Measurements from ENCODE around the gene PRPF39. TPM values are rescaled to one million over a fixed set of nuclear protein-coding genes. Genes with fewer than 3 reads are reported as not detected.

The PRPF39 gene
- total RNA-seq, 6 donors from 2014 or later = 18.8 to 38.1 (median 26.9) TPM

- peaks cover 16 to 28% (median 27%) of the 10 kb centered on the region in 4 donors for H3K4me1 ChIP-seq
- peak overlapping the region in 3 of 4 donors; percentile 79 to 88 (median 79) for H3K27ac ChIP-seq
- H3K9me3 ChIP-seq = no peaks in the 10 kb centered on the region
- H3K36me3 ChIP-seq = no peaks in the 10 kb centered on the region
- peak in 1 of 2 donors; percentile 18 for ATAC-seq (ENCODE audit: low FRiP score in 2 of 2)
- no peaks in the 10 kb centered on the region for H3K27me3 ChIP-seq
- WGBS, 2 donors = 2% methylated on average over 4 of the region's 4 CpGs
- H3K4me3 ChIP-seq = peak overlapping the region in 3 of 4 donors; percentile 55 to 83 (median 79)
- TF ChIP-seq POLR2AphosphoS5 (IDR thresholded peaks at IDR 0.05) (no peak), EP300 (IDR thresholded peaks at IDR 0.05) (no peak), POLR2A (IDR thresholded peaks at IDR 0.05) (no peak), CTCF (IDR thresholded peaks at IDR 0.05) (no peak)
- DNase-seq = no peak
Observed at GRCh38 chr14:45084946-45085346, 1.0 kb downstream of the PRPF39 start.

GRCh38 chr14:45089813-45090212 lies 5.9 kb downstream of the PRPF39 start:
- Histone ChIP-seq H3K27me3 (no peaks in the 10 kb centered on the region), H3K27ac (no peak overlapping the region), H3K4me1 (peaks cover 17 to 31% (median 22%) of the 10 kb centered on the region in 4 donors), H3K36me3 (no peaks in the 10 kb centered on the region), H3K9me3 (no peaks in the 10 kb centered on the region), H3K4me3 (no peak overlapping the region)
- no peak for TF ChIP-seq POLR2AphosphoS5 (IDR thresholded peaks at IDR 0.05)
- no peak for TF ChIP-seq POLR2A (IDR thresholded peaks at IDR 0.05)
- TF ChIP-seq CTCF (IDR thresholded peaks at IDR 0.05) = no peak
- TF ChIP-seq EP300 (IDR thresholded peaks at IDR 0.05) = no peak
- WGBS, 2 donors = 37 to 44% methylated on average over 1 of the region's 1 CpG
- ATAC-seq (ENCODE audit: low FRiP score in 2 of 2) (no peak), DNase-seq (no peak)

GRCh38 chr14:45091710-45092109 lies 7.8 kb downstream of the PRPF39 start:
- DNase-seq (no peak), ATAC-seq (ENCODE audit: low FRiP score in 2 of 2) (no peak)
- TF ChIP-seq EP300 (IDR thresholded peaks at IDR 0.05) (no peak), POLR2AphosphoS5 (IDR thresholded peaks at IDR 0.05) (no peak), POLR2A (IDR thresholded peaks at IDR 0.05) (no peak), CTCF (IDR thresholded peaks at IDR 0.05) (no peak)
- peaks cover 0 to 17% (median 8%) of the 10 kb centered on the region in 4 donors for H3K4me1 ChIP-seq
- H3K4me3 ChIP-seq = no peak overlapping the region
- no peaks in the 10 kb centered on the region for H3K9me3 ChIP-seq
- WGBS, 2 donors = 81 to 94% methylated on average over 2 of the region's 2 CpGs
- no peaks in the 10 kb centered on the region for H3K27me3 ChIP-seq
- no peak overlapping the region for H3K27ac ChIP-seq
- H3K36me3 ChIP-seq = peaks cover 8 to 17% (median 9%) of the 10 kb centered on the region in 4 donors

- H3K4me1 ChIP-seq = peaks cover 0 to 7% (median 5%) of the 10 kb centered on the region in 4 donors
- peaks cover 13 to 43% (median 19%) of the 10 kb centered on the region in 4 donors for H3K36me3 ChIP-seq
- 95 to 97% methylated on average over 2 of the region's 2 CpGs for WGBS, 2 donors
- H3K27me3 ChIP-seq = no peaks in the 10 kb centered on the region
- no peak overlapping the region for H3K4me3 ChIP-seq
- no peaks in the 10 kb centered on the region for H3K9me3 ChIP-seq
- TF ChIP-seq EP300 (IDR thresholded peaks at IDR 0.05) (no peak), CTCF (IDR thresholded peaks at IDR 0.05) (no peak), POLR2A (IDR thresholded peaks at IDR 0.05) (no peak), POLR2AphosphoS5 (IDR thresholded peaks at IDR 0.05) (no peak)
- no peak for DNase-seq
- H3K27ac ChIP-seq = no peak overlapping the region
- ATAC-seq (ENCODE audit: low FRiP score in 2 of 2) = no peak
Observed at GRCh38 chr14:45094275-45094674, 10.4 kb downstream of the PRPF39 start.

GRCh38 chr14:45095143-45095542 lies 11.2 kb downstream of the PRPF39 start:
- ATAC-seq (ENCODE audit: low FRiP score in 2 of 2) (no peak), DNase-seq (no peak)
- H3K9me3 ChIP-seq = no peaks in the 10 kb centered on the region
- no peak overlapping the region for H3K4me3 ChIP-seq
- 91 to 93% methylated on average over 4 of the region's 4 CpGs for WGBS, 2 donors
- no peak overlapping the region for H3K27ac ChIP-seq
- peaks cover 13 to 51% (median 19%) of the 10 kb centered on the region in 4 donors for H3K36me3 ChIP-seq
- peaks cover 0 to 4% (median 2%) of the 10 kb centered on the region in 4 donors for H3K4me1 ChIP-seq
- TF ChIP-seq CTCF (IDR thresholded peaks at IDR 0.05) = no peak
- no peak for TF ChIP-seq EP300 (IDR thresholded peaks at IDR 0.05)
- TF ChIP-seq POLR2A (IDR thresholded peaks at IDR 0.05) = no peak
- TF ChIP-seq POLR2AphosphoS5 (IDR thresholded peaks at IDR 0.05) = no peak
- no peaks in the 10 kb centered on the region for H3K27me3 ChIP-seq

Data from upper lobe of left lung (tissue), 6 donors.